Activated T-helper 2 cell treated with anti-CD3 and anti-CD28 coated beads, Interferon-gamma antibody, Interleukin-2, Interleukin-4, amounts not matched to agents 10 μg/mL and 5 μg/mL and 100 μg/mL, durations not matched to agents 14 hours and 24 hours and 36 hours (primary cell): Measurements from ENCODE around the gene C7orf57. TPM values are rescaled to one million over a fixed set of nuclear protein-coding genes. Genes with fewer than 3 reads are reported as not detected.
A peak's percentile ranks its signal among the peaks of the same experiment; 100 is the strongest.

Experiments used
- DNase-seq: peaks from one replicate; pipeline ENCODE4 v3.0.0; 2021; ENCODE audit warnings: low spot score
- H3K27ac Mint-ChIP-seq: one replicate; pipeline ENCODE4 v1.8.0; 2021; ENCODE audit warnings: mixed read lengths
- H3K27me3 Mint-ChIP-seq: one replicate; pipeline ENCODE4 v1.8.0; 2021; ENCODE audit warnings: low read depth, mixed read lengths
- H3K36me3 Mint-ChIP-seq: one replicate; pipeline ENCODE4 v1.8.0; 2021; ENCODE audit warnings: low read depth, mixed read lengths
- H3K4me1 Mint-ChIP-seq: one replicate; pipeline ENCODE4 v1.8.0; 2021; ENCODE audit warnings: low read depth, mixed read lengths
- H3K4me3 Mint-ChIP-seq: one replicate; pipeline ENCODE4 v1.8.0; 2021; ENCODE audit warnings: low read depth, mild to moderate bottlenecking, moderate library complexity, mixed read lengths
- H3K9me3 Mint-ChIP-seq: one replicate; pipeline ENCODE4 v1.8.0; 2021; ENCODE audit warnings: mixed read lengths
- intact Hi-C: fragments of 100-400 bp; cut with micrococcal nuclease; formaldehyde crosslinking; loops from one replicate; pipeline ENCODE4 v1.15.1; 2023
- total RNA-seq: library from RNA; stranded (reverse); gene quantifications from 2 replicates; pipeline ENCODE4 v1.2.3, GENCODE V29; 2022

The C7orf57 gene
- total RNA-seq, 1 donor from 2014 or later: 0.11 TPM

- Mint-ChIP-seq H3K36me3 (no peaks in the 10 kb centered on the region), H3K4me1 (peaks cover 3% of the 10 kb centered on the region), H3K9me3 (no peaks in the 10 kb centered on the region), H3K4me3 (no peak overlapping the region), H3K27ac (no peak overlapping the region), H3K27me3 (peaks cover 15% of the 10 kb centered on the region)
- intact Hi-C loops: no loop called here
- no peak for DNase-seq
Measured at GRCh38 chr7:48009257-48009656, 26.1 kb upstream of the C7orf57 start.

GRCh38 chr7:48009954-48010353 is 25.4 kb upstream of the C7orf57 start:
- DNase-seq: no peak
- Mint-ChIP-seq H3K4me3 (no peak overlapping the region), H3K27ac (no peak overlapping the region), H3K27me3 (peaks cover 10% of the 10 kb centered on the region), H3K36me3 (no peaks in the 10 kb centered on the region), H3K9me3 (no peaks in the 10 kb centered on the region), H3K4me1 (no peaks in the 10 kb centered on the region)
- intact Hi-C loops: no loop called here

GRCh38 chr7:48011323-48011722 is 24.0 kb upstream of the C7orf57 start:
- Mint-ChIP-seq H3K4me3 (no peak overlapping the region), H3K4me1 (no peaks in the 10 kb centered on the region), H3K27ac (no peak overlapping the region), H3K36me3 (no peaks in the 10 kb centered on the region), H3K9me3 (no peaks in the 10 kb centered on the region), H3K27me3 (peaks cover 7% of the 10 kb centered on the region)
- intact Hi-C loops: no loop called here
- DNase-seq: no peak

GRCh38 chr7:48011951-48012350 is 23.4 kb upstream of the C7orf57 start:
- intact Hi-C loops: no loop called here
- Mint-ChIP-seq H3K4me3 (no peak overlapping the region), H3K9me3 (no peaks in the 10 kb centered on the region), H3K27me3 (peaks cover 7% of the 10 kb centered on the region), H3K27ac (no peak overlapping the region), H3K4me1 (no peaks in the 10 kb centered on the region), H3K36me3 (no peaks in the 10 kb centered on the region)
- DNase-seq: no peak

GRCh38 chr7:48016641-48017040 is 18.7 kb upstream of the C7orf57 start:
- Mint-ChIP-seq H3K27ac (no peak overlapping the region), H3K27me3 (peaks cover 25% of the 10 kb centered on the region), H3K36me3 (no peaks in the 10 kb centered on the region), H3K4me3 (no peak overlapping the region), H3K4me1 (no peaks in the 10 kb centered on the region), H3K9me3 (peaks cover 10% of the 10 kb centered on the region)
- DNase-seq: no peak
- intact Hi-C loops: no loop called here

- no peaks in the 10 kb centered on the region for H3K36me3 Mint-ChIP-seq
- H3K4me3 Mint-ChIP-seq: no peak overlapping the region
- intact Hi-C loops: no loop called here
- H3K27me3 Mint-ChIP-seq: peaks cover 30% of the 10 kb centered on the region
- no peak overlapping the region for H3K27ac Mint-ChIP-seq
- no peak for DNase-seq
- peaks cover 15% of the 10 kb centered on the region for H3K9me3 Mint-ChIP-seq
- no peaks in the 10 kb centered on the region for H3K4me1 Mint-ChIP-seq
Measured at GRCh38 chr7:48017674-48018073, 17.7 kb upstream of the C7orf57 start.

GRCh38 chr7:48025624-48026023 is 9.7 kb upstream of the C7orf57 start:
- H3K4me3 Mint-ChIP-seq: no peak overlapping the region
- intact Hi-C loops: no loop called here
- peaks cover 15% of the 10 kb centered on the region for H3K9me3 Mint-ChIP-seq
- H3K27ac Mint-ChIP-seq: no peak overlapping the region
- H3K4me1 Mint-ChIP-seq: no peaks in the 10 kb centered on the region
- peaks cover 57% of the 10 kb centered on the region for H3K27me3 Mint-ChIP-seq
- H3K36me3 Mint-ChIP-seq: no peaks in the 10 kb centered on the region
- no peak for DNase-seq

GRCh38 chr7:48028938-48029337 is 6.4 kb upstream of the C7orf57 start, which contains the start of gene SUN3:
Gene SUN3 (minus strand): TSS chr7:48029107. CDS start chr7:48028938, 169 bp downstream.
- Mint-ChIP-seq H3K27me3 (peaks cover 53% of the 10 kb centered on the region), H3K4me1 (no peaks in the 10 kb centered on the region), H3K9me3 (peaks cover 4% of the 10 kb centered on the region), H3K4me3 (no peak within 1 kb of the TSS), H3K36me3 (no peaks in the 10 kb centered on the region), H3K27ac (no peak within 1 kb of the TSS)
- no peak for DNase-seq
- intact Hi-C loops: no loop called here

- peaks cover 6% of the 10 kb centered on the region for H3K4me1 Mint-ChIP-seq
- no peaks in the 10 kb centered on the region for H3K36me3 Mint-ChIP-seq
- H3K27ac Mint-ChIP-seq: no peak overlapping the region
- peaks cover 52% of the 10 kb centered on the region for H3K27me3 Mint-ChIP-seq
- intact Hi-C loops: no loop called here
- H3K9me3 Mint-ChIP-seq: no peaks in the 10 kb centered on the region
- no peak for DNase-seq
- no peak overlapping the region for H3K4me3 Mint-ChIP-seq
Measured at GRCh38 chr7:48031111-48031510, 4.2 kb upstream of the C7orf57 start.

GRCh38 chr7:48033922-48034321 is 1.4 kb upstream of the C7orf57 start:
- intact Hi-C loops: loop anchor here (2.0 kb wide), 2 partner anchors 19 to 63 kb away; no protein-coding TSS in a partner anchor
- Mint-ChIP-seq H3K27me3 (peaks cover 61% of the 10 kb centered on the region), H3K9me3 (no peaks in the 10 kb centered on the region), H3K27ac (no peak overlapping the region), H3K4me3 (no peak overlapping the region), H3K36me3 (no peaks in the 10 kb centered on the region), H3K4me1 (peaks cover 9% of the 10 kb centered on the region)
- DNase-seq: no peak

GRCh38 chr7:48035967-48036478 is 680 bp downstream of the C7orf57 start:
- Mint-ChIP-seq H3K36me3 (no peaks in the 10 kb centered on the region), H3K27me3 (peaks cover 48% of the 10 kb centered on the region), H3K27ac (no peak overlapping the region), H3K4me3 (peak overlapping the region; percentile 76), H3K9me3 (no peaks in the 10 kb centered on the region), H3K4me1 (peaks cover 13% of the 10 kb centered on the region)
- DNase-seq: no peak
- intact Hi-C loops: loop anchor here (1.0 to 5.0 kb wide), 5 partner anchors 17 to 216 kb away; partner anchors contain the start of gene HUS1

GRCh38 chr7:48038815-48039506 is 3.6 kb downstream of the C7orf57 start:
- Mint-ChIP-seq H3K9me3 (no peaks in the 10 kb centered on the region), H3K4me3 (no peak overlapping the region), H3K27me3 (peaks cover 37% of the 10 kb centered on the region), H3K36me3 (no peaks in the 10 kb centered on the region), H3K4me1 (peaks cover 30% of the 10 kb centered on the region), H3K27ac (no peak overlapping the region)
- DNase-seq: no peak
- intact Hi-C loops: loop anchor here (5.0 kb wide), 2 partner anchors 62 to 213 kb away; partner anchors contain the start of gene HUS1

GRCh38 chr7:48040944-48041652 is 5.8 kb downstream of the C7orf57 start:
- H3K4me3 Mint-ChIP-seq: no peak overlapping the region
- H3K27me3 Mint-ChIP-seq: peaks cover 27% of the 10 kb centered on the region
- H3K36me3 Mint-ChIP-seq: no peaks in the 10 kb centered on the region
- H3K9me3 Mint-ChIP-seq: no peaks in the 10 kb centered on the region
- peak overlapping the region; percentile 47 for H3K27ac Mint-ChIP-seq
- peaks cover 26% of the 10 kb centered on the region for H3K4me1 Mint-ChIP-seq
- no peak for DNase-seq
- intact Hi-C loops: loop anchor here (2.0 kb wide), 1 partner anchor 48 kb away; no protein-coding TSS in a partner anchor
